SK-N-SH (cell line): ENCODE measurements around the gene FAM9B. TPM values are rescaled to one million over a fixed set of nuclear protein-coding genes. Genes with fewer than 3 reads are reported as not detected.

ENCODE experiments used
- CTCF ChIA-PET: fragments of 300-600, 350-600 bp; formaldehyde crosslinking; extraction: SDS; loops from one replicate; lab custom pipeline; 2021; lab: Yijun Ruan, JAX
- POLR2A ChIA-PET: fragments of 350-600 bp; sonication (Branson Sonifier 250); formaldehyde crosslinking; extraction: SDS; loops from one replicate; lab custom pipeline; 2020; ENCODE audit warnings: antibody characterized with exemption, inconsistent platforms; lab: Yijun Ruan, JAX
- DNase-seq: peaks from one replicate; pipeline ENCODE4 v3.0.0; 2012
- H2AFZ ChIP-seq: fragments of 200-600 bp; sonication (generic); 2 replicates; pipeline ENCODE4 v1.8.1; 2016; ENCODE audit warnings: antibody characterized with exemption, mild to moderate bottlenecking, low read depth
- H3F3A ChIP-seq: fragments of 200-600 bp; sonication (generic); replicated peaks from 2 replicates; pipeline ENCODE3; 2016; ENCODE audit warnings: antibody characterized with exemption, mild to moderate bottlenecking; ENCODE audit not compliant: insufficient read depth
- H3K27ac ChIP-seq, 2 experiments: fragments of 200-500 bp in 1 of 2; fragments of 200-600 bp in 1 of 2; sonication (Bioruptor generic) in 1 of 2; sonication (generic), shearing (Covaris generic) in 1 of 2; 2 replicates each; pipeline versions ENCODE4 v1.5.1 to v1.6.1; 2014 to 2016; ENCODE audit warnings: low read depth in 2 of 2, inconsistent platforms in 1 of 2, low read length in 1 of 2, mild to moderate bottlenecking in 1 of 2, mixed read lengths in 1 of 2
- H3K27me3 ChIP-seq: fragments of 200-600 bp; sonication (generic), shearing (Covaris generic); 2 replicates; pipeline ENCODE4 v1.6.1; 2016; ENCODE audit warnings: mixed run types; ENCODE audit not compliant: insufficient read depth
- H3K36me3 ChIP-seq, 2 experiments: fragments of 200-500 bp in 1 of 2; fragments of 200-600 bp in 1 of 2; sonication (Bioruptor generic) in 1 of 2; sonication (generic) in 1 of 2; replicated peaks in 1 of 2; 2 replicates each; pipeline versions ENCODE3 to v1.5.1; 2014 to 2016; ENCODE audit warnings: low read length in 1 of 2, mild to moderate bottlenecking in 1 of 2; ENCODE audit not compliant: insufficient read depth in 2 of 2, control insufficient read depth in 1 of 2
- H3K4me1 ChIP-seq, 2 experiments: fragments of 200-500 bp in 1 of 2; fragments of 200-600 bp in 1 of 2; sonication (Bioruptor generic) in 1 of 2; sonication (generic), shearing (Covaris generic) in 1 of 2; 2 replicates each; pipeline versions ENCODE4 v1.5.1 to v1.6.1; 2014 to 2016; ENCODE audit warnings: low read depth in 1 of 2, low read length in 1 of 2, mixed run types in 1 of 2; ENCODE audit not compliant: insufficient read depth in 2 of 2, control insufficient read depth in 1 of 2
- H3K4me2 ChIP-seq: fragments of 200-600 bp; sonication (generic), shearing (Covaris generic); 2 replicates; pipeline ENCODE4 v1.6.1; 2017; ENCODE audit warnings: mixed run types
- H3K4me3 ChIP-seq, 2 experiments: fragments of 200-500 bp in 1 of 2; fragments of 200-600 bp in 1 of 2; sonication (Bioruptor generic) in 1 of 2; sonication (generic), shearing (Covaris generic) in 1 of 2; 2 replicates each; pipeline versions ENCODE4 v1.5.1 to v1.8.1; 2014 to 2016; ENCODE audit warnings: low read depth in 2 of 2, inconsistent platforms in 1 of 2, low read length in 1 of 2, mild to moderate bottlenecking in 1 of 2, mixed read lengths in 1 of 2, moderate library complexity in 1 of 2
- H3K79me2 ChIP-seq: fragments of 200-600 bp; sonication (generic); 2 replicates; pipeline ENCODE4 v1.8.1; 2017; ENCODE audit warnings: mild to moderate bottlenecking; ENCODE audit not compliant: insufficient read depth
- H3K9ac ChIP-seq: fragments of 200-600 bp; sonication (generic); 2 replicates; pipeline ENCODE4 v1.6.1; 2017; ENCODE audit warnings: mixed run types
- H3K9me2 ChIP-seq: fragments of 200-600 bp; sonication (generic); 2 replicates; pipeline ENCODE4 v1.6.1; 2017; ENCODE audit warnings: mixed run types
- H3K9me3 ChIP-seq: fragments of 200-600 bp; sonication (generic); 2 replicates; pipeline ENCODE4 v1.6.1; 2017; ENCODE audit warnings: mixed run types, mild to moderate bottlenecking, moderate library complexity
- H4K20me1 ChIP-seq: fragments of 200-600 bp; sonication (generic); 2 replicates; pipeline ENCODE4 v1.6.1; 2017; ENCODE audit warnings: mild to moderate bottlenecking, mixed run types; ENCODE audit not compliant: insufficient read depth
- EP300 ChIP-seq, 2 experiments: IDR thresholded peaks; 2 replicates each; pipeline versions ENCODE4 v1.4.0 to v1.6.1; 2012; ENCODE audit warnings: borderline replicate concordance in 1 of 2, low read depth in 1 of 2, low read length in 1 of 2
- FOXJ3 ChIP-seq: sonication (generic); formaldehyde crosslinking; IDR thresholded peaks from 2 replicates; pipeline ENCODE4 v1.5.1; 2020; ENCODE audit warnings: mild to moderate bottlenecking, missing genetic modification reagents
- GABPA ChIP-seq: IDR thresholded peaks from 2 replicates; pipeline ENCODE4 v1.4.0; 2012; ENCODE audit warnings: low read depth, mild to moderate bottlenecking
- IRF3 ChIP-seq: fragments of 150-350 bp; IDR thresholded peaks from 2 replicates; pipeline ENCODE4 v1.6.1; 2016; ENCODE audit warnings: mild to moderate bottlenecking, low read depth, low read length
- MAX ChIP-seq: IDR thresholded peaks from 2 replicates; pipeline ENCODE4 v1.4.0; 2012; ENCODE audit warnings: low read depth
- MEF2A ChIP-seq: IDR thresholded peaks from 2 replicates; pipeline ENCODE4 v1.4.0; 2012; ENCODE audit warnings: low read depth, borderline replicate concordance
- MXI1 ChIP-seq: IDR thresholded peaks from 2 replicates; pipeline ENCODE4 v1.6.1; 2012; ENCODE audit warnings: mild to moderate bottlenecking, low read depth, low read length, improper control_type of control experiment
- POLR2AphosphoS5 ChIP-seq: IDR thresholded peaks from 2 replicates; pipeline ENCODE4 v1.6.1; 2012; ENCODE audit warnings: low read depth, low read length
- RXRA ChIP-seq: IDR thresholded peaks from 2 replicates; pipeline ENCODE4 v1.4.0; 2012; ENCODE audit warnings: low read depth, mild to moderate bottlenecking, borderline replicate concordance
- TCF12 ChIP-seq: IDR thresholded peaks from 2 replicates; pipeline ENCODE4 v1.4.0; 2012
- TEAD4 ChIP-seq: IDR thresholded peaks from 2 replicates; pipeline ENCODE4 v1.4.0; 2012; ENCODE audit warnings: mild to moderate bottlenecking, borderline replicate concordance; ENCODE audit not compliant: insufficient read depth
- WGBS: methylation state at CpG from one replicate; pipeline ENCODE4 v1.1.6; 2017; ENCODE audit warnings: low lambda C conversion rate; 5-methylcytosine and 5-hydroxymethylcytosine counted together
- polyA plus RNA-seq, 3 experiments: library from polyadenylated mRNA; depleted of rRNA; stranded (reverse); fragments of >200 nt; gene quantifications; 2 replicates each; pipeline ENCODE4 v1.2.3, GENCODE V29; 2012
- TF ChIP-seq, protein P1 (sequence below): IDR thresholded peaks from 2 replicates; pipeline ENCODE4 v1.4.0; 2012; ENCODE audit warnings: low read depth, borderline replicate concordance
- TF ChIP-seq, protein P2 (sequence below): IDR thresholded peaks from 2 replicates; pipeline ENCODE4; 2012

FAM9B gene
- polyA plus RNA-seq, 1 of the 3 experiments (the other 2 are of a cell fraction): 0.03 TPM

- no peaks in the 10 kb centered on the region for H3K79me2 ChIP-seq
- no peak for TF ChIP-seq MEF2A
- TF ChIP-seq EP300 (IDR thresholded peaks at IDR 0.05; ENCODE audit: borderline replicate concordance in 1 of 2, low read depth in 1 of 2, low read length in 1 of 2): no peak
- no peak for TF ChIP-seq FOXJ3 (CRISPR knock-in tag)
- TF ChIP-seq MXI1: no peak
- no peak for TF ChIP-seq GABPA
- TF ChIP-seq TEAD4: no peak
- TF ChIP-seq MAX: no peak
- TF ChIP-seq POLR2AphosphoS5: no peak
- TF ChIP-seq IRF3: no peak
- TF ChIP-seq, protein P1, sequence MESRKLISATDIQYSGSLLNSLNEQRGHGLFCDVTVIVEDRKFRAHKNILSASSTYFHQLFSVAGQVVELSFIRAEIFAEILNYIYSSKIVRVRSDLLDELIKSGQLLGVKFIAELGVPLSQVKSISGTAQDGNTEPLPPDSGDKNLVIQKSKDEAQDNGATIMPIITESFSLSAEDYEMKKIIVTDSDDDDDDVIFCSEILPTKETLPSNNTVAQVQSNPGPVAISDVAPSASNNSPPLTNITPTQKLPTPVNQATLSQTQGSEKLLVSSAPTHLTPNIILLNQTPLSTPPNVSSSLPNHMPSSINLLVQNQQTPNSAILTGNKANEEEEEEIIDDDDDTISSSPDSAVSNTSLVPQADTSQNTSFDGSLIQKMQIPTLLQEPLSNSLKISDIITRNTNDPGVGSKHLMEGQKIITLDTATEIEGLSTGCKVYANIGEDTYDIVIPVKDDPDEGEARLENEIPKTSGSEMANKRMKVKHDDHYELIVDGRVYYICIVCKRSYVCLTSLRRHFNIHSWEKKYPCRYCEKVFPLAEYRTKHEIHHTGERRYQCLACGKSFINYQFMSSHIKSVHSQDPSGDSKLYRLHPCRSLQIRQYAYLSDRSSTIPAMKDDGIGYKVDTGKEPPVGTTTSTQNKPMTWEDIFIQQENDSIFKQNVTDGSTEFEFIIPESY: no peak
- TF ChIP-seq TCF12: no peak
- TF ChIP-seq, protein P2, sequence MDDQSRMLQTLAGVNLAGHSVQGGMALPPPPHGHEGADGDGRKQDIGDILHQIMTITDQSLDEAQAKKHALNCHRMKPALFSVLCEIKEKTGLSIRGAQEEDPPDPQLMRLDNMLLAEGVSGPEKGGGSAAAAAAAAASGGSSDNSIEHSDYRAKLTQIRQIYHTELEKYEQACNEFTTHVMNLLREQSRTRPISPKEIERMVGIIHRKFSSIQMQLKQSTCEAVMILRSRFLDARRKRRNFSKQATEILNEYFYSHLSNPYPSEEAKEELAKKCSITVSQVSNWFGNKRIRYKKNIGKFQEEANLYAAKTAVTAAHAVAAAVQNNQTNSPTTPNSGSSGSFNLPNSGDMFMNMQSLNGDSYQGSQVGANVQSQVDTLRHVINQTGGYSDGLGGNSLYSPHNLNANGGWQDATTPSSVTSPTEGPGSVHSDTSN: no peak
- no peak for TF ChIP-seq RXRA
- TF ChIP-seq, all 33 proteins: peak for 0
- Histone ChIP-seq H3F3A (no peaks in the 10 kb centered on the region), H3K27me3 (no peaks in the 10 kb centered on the region), H3K9ac (no peak overlapping the region), H3K4me3 (no peak overlapping the region), H3K27ac (no peak overlapping the region), H3K9me3 (no peaks in the 10 kb centered on the region), H3K4me2 (no peak overlapping the region), H3K9me2 (no peaks in the 10 kb centered on the region), H4K20me1 (no peaks in the 10 kb centered on the region), H2AFZ (no peak overlapping the region), H3K36me3 (no peaks in the 10 kb centered on the region), H3K4me1 (no peaks in the 10 kb centered on the region)
- POLR2A ChIA-PET: no interaction called here
- no peak for DNase-seq
- WGBS: 17% methylated on average over 1 of the region's 1 CpG
- CTCF ChIA-PET: interaction anchor here (1.2 kb wide), 1 partner anchor 16 kb away, joined by 3 read pairs; no protein-coding TSS in a partner anchor
Measured at GRCh38 chrX:8980756-8981155, 53.2 kb downstream of the FAM9B start.

Other genes with a start within 250 kb of the FAM9B start
- not detected in 2 replicates for gene FAM9A, start 232.7 kb downstream of the FAM9B start, polyA plus RNA-seq (2012; rRNA removed)